IPS-15b (cell line): ENCODE data around the gene CDYL2.

Source experiments
- H3K27me3 ChIP-seq: one replicate; pipeline ENCODE4 v1.6.1; 2013; ENCODE audit warnings: low read length; ENCODE audit not compliant: control insufficient read depth, insufficient read depth
- H3K36me3 ChIP-seq: one replicate; pipeline ENCODE4 v1.6.1; 2013; ENCODE audit warnings: low read length; ENCODE audit not compliant: control insufficient read depth, insufficient read depth
- H3K4me1 ChIP-seq: one replicate; pipeline ENCODE4 v1.6.1; 2013; ENCODE audit warnings: mild to moderate bottlenecking, low read length; ENCODE audit not compliant: control insufficient read depth, insufficient read depth
- H3K4me3 ChIP-seq: one replicate; pipeline ENCODE4 v1.5.1; 2013; ENCODE audit warnings: low read depth, low read length
- H3K9ac ChIP-seq: one replicate; pipeline ENCODE4 v1.6.1; 2013; ENCODE audit warnings: low read depth, mild to moderate bottlenecking, low read length
- H3K9me3 ChIP-seq: one replicate; pipeline ENCODE4 v1.6.1; 2013; ENCODE audit warnings: mild to moderate bottlenecking, low read length; ENCODE audit not compliant: control insufficient read depth, insufficient read depth

CDYL2 gene

GRCh38 chr16:80703131-80704071 is 101.0 kb downstream of the CDYL2 start:
- Histone ChIP-seq H3K4me1 (no peaks in the 10 kb centered on the region), H3K27me3 (no peaks in the 10 kb centered on the region), H3K9me3 (no peaks in the 10 kb centered on the region), H3K4me3 (no peak overlapping the region), H3K9ac (no peak overlapping the region), H3K36me3 (no peaks in the 10 kb centered on the region)

- Histone ChIP-seq H3K36me3 (no peaks in the 10 kb centered on the region), H3K4me1 (no peaks in the 10 kb centered on the region), H3K9ac (no peak overlapping the region), H3K4me3 (no peak overlapping the region), H3K27me3 (no peaks in the 10 kb centered on the region), H3K9me3 (no peaks in the 10 kb centered on the region)
Measured at GRCh38 chr16:80702696-80703095, 101.7 kb downstream of the CDYL2 start.

GRCh38 chr16:80700558-80700957 is 103.8 kb downstream of the CDYL2 start:
- no peaks in the 10 kb centered on the region for H3K4me1 ChIP-seq
- H3K9me3 ChIP-seq, result no peaks in the 10 kb centered on the region
- H3K27me3 ChIP-seq, result no peaks in the 10 kb centered on the region
- H3K4me3 ChIP-seq, result no peak overlapping the region
- no peaks in the 10 kb centered on the region for H3K36me3 ChIP-seq
- H3K9ac ChIP-seq, result no peak overlapping the region

- Histone ChIP-seq H3K9me3 (no peaks in the 10 kb centered on the region), H3K4me3 (no peak overlapping the region), H3K27me3 (no peaks in the 10 kb centered on the region), H3K36me3 (no peaks in the 10 kb centered on the region), H3K4me1 (no peaks in the 10 kb centered on the region), H3K9ac (no peak overlapping the region)
Measured at GRCh38 chr16:80695020-80695419, 109.4 kb downstream of the CDYL2 start.

- no peaks in the 10 kb centered on the region for H3K9me3 ChIP-seq
- H3K9ac ChIP-seq, result no peak overlapping the region
- H3K27me3 ChIP-seq, result no peaks in the 10 kb centered on the region
- no peaks in the 10 kb centered on the region for H3K36me3 ChIP-seq
- H3K4me1 ChIP-seq, result no peaks in the 10 kb centered on the region
- no peak overlapping the region for H3K4me3 ChIP-seq
Measured at GRCh38 chr16:80693553-80693952, 110.8 kb downstream of the CDYL2 start.

- Histone ChIP-seq H3K4me1 (no peaks in the 10 kb centered on the region), H3K9ac (no peak overlapping the region)
Measured at GRCh38 chr16:80692270-80692669, 112.1 kb downstream of the CDYL2 start.

GRCh38 chr16:80691111-80691741 is 113.2 kb downstream of the CDYL2 start:
- Histone ChIP-seq H3K9ac (no peak overlapping the region), H3K4me3 (no peak overlapping the region), H3K36me3 (no peaks in the 10 kb centered on the region), H3K9me3 (no peaks in the 10 kb centered on the region), H3K27me3 (no peaks in the 10 kb centered on the region), H3K4me1 (no peaks in the 10 kb centered on the region)

More at GRCh38 chr16:80692270-80692669, 112.1 kb downstream of the CDYL2 start:
- Histone ChIP-seq H3K9me3 (no peaks in the 10 kb centered on the region), H3K27me3 (no peaks in the 10 kb centered on the region), H3K4me3 (no peak overlapping the region), H3K36me3 (no peaks in the 10 kb centered on the region)

- H3K27me3 ChIP-seq, result no peaks in the 10 kb centered on the region
Measured at GRCh38 chr16:80689487-80689886, 114.9 kb downstream of the CDYL2 start.

GRCh38 chr16:80687606-80688005 is 116.8 kb downstream of the CDYL2 start:
- no peaks in the 10 kb centered on the region for H3K27me3 ChIP-seq
- H3K36me3 ChIP-seq, result no peaks in the 10 kb centered on the region
- no peak overlapping the region for H3K9ac ChIP-seq
- H3K4me3 ChIP-seq, result no peak overlapping the region
- no peaks in the 10 kb centered on the region for H3K9me3 ChIP-seq
- no peaks in the 10 kb centered on the region for H3K4me1 ChIP-seq

More at GRCh38 chr16:80689487-80689886, 114.9 kb downstream of the CDYL2 start:
- H3K9ac ChIP-seq, result no peak overlapping the region
- no peak overlapping the region for H3K4me3 ChIP-seq
- H3K4me1 ChIP-seq, result no peaks in the 10 kb centered on the region
- H3K9me3 ChIP-seq, result no peaks in the 10 kb centered on the region
- H3K36me3 ChIP-seq, result no peaks in the 10 kb centered on the region

- H3K27me3 ChIP-seq, result no peaks in the 10 kb centered on the region
- no peaks in the 10 kb centered on the region for H3K9me3 ChIP-seq
- H3K36me3 ChIP-seq, result no peaks in the 10 kb centered on the region
- no peaks in the 10 kb centered on the region for H3K4me1 ChIP-seq
- H3K9ac ChIP-seq, result no peak overlapping the region
- no peak overlapping the region for H3K4me3 ChIP-seq
Measured at GRCh38 chr16:80684906-80685305, 119.5 kb downstream of the CDYL2 start.

GRCh38 chr16:80684136-80684765 is 120.1 kb downstream of the CDYL2 start:
- Histone ChIP-seq H3K27me3 (no peaks in the 10 kb centered on the region), H3K36me3 (no peaks in the 10 kb centered on the region), H3K4me3 (no peak overlapping the region), H3K4me1 (no peaks in the 10 kb centered on the region), H3K9ac (no peak overlapping the region), H3K9me3 (no peaks in the 10 kb centered on the region)
